SK-N-SH (cell line): ENCODE results near the gene IMMT.

ENCODE experiments used
- ELF1 ChIP-seq: IDR thresholded peaks from 2 replicates; pipeline ENCODE4 v1.4.0; 2012
- MAX ChIP-seq: IDR thresholded peaks from 2 replicates; pipeline ENCODE4 v1.4.0; 2012; ENCODE audit warnings: low read depth
- MEF2A ChIP-seq: IDR thresholded peaks from 2 replicates; pipeline ENCODE4 v1.4.0; 2012; ENCODE audit warnings: low read depth, borderline replicate concordance
- PBX3 ChIP-seq: IDR thresholded peaks from 2 replicates; pipeline ENCODE4; 2012
- POLR2AphosphoS5 ChIP-seq: IDR thresholded peaks from 2 replicates; pipeline ENCODE4 v1.6.1; 2012; ENCODE audit warnings: low read depth, low read length
- REST ChIP-seq: IDR thresholded peaks from 2 replicates; pipeline ENCODE4 v1.6.1; 2012; ENCODE audit warnings: mild to moderate bottlenecking, low read depth, low read length, moderate library complexity

- TF ChIP-seq REST (no peak), MEF2A (no peak), ELF1 (no peak), MAX (no peak), POLR2AphosphoS5 (no peak), PBX3 (no peak)
Observed at GRCh38 chr2:86213056-86213455, 17.8 kb upstream of the IMMT start.
